GM19238 (cell line): Measurements from ENCODE around the gene ZNF830.
"Not testable (repeated sequence)": the region's sequence is repeated elsewhere in the genome, so short reads cannot be mapped to it uniquely, and the experiment has no call there.

ENCODE experiments used
- DNase-seq: peaks from one replicate; pipeline ENCODE4 v3.0.0; 2011; ENCODE audit warnings: low spot score; ENCODE audit not compliant: insufficient read length

Gene ZNF830

GRCh38 chr17:34961093-34961911 lies at the start of gene ZNF830, which contains the start of gene CCT6B:
ZNF830 (plus strand) TSS chr17:34961540; CDS start chr17:34961567, 27 bp downstream.
CCT6B (minus strand) TSS chr17:34961460; CDS start chr17:34961393, 67 bp downstream.
- DNase-seq: peak; percentile 85

GRCh38 chr17:34913001-34913400 lies 48.3 kb upstream of the ZNF830 start:
- no peak for DNase-seq

GRCh38 chr17:34916120-34916519 lies 45.2 kb upstream of the ZNF830 start:
- no peak for DNase-seq

- no peak for DNase-seq
Observed at GRCh38 chr17:34917381-34917780, 44.0 kb upstream of the ZNF830 start.

- no peak for DNase-seq
Observed at GRCh38 chr17:34920676-34921075, 40.7 kb upstream of the ZNF830 start.

GRCh38 chr17:34926661-34927060 lies 34.7 kb upstream of the ZNF830 start:
- no peak for DNase-seq

- no peak for DNase-seq
Observed at GRCh38 chr17:34930283-34930682, 31.1 kb upstream of the ZNF830 start.

- not testable (repeated sequence) for DNase-seq
Observed at GRCh38 chr17:34950780-34951179, 10.6 kb upstream of the ZNF830 start.

GRCh38 chr17:34958438-34958837 lies 2.9 kb upstream of the ZNF830 start:
- no peak for DNase-seq

- DNase-seq: no peak
Observed at GRCh38 chr17:34974179-34974578, 12.8 kb downstream of the ZNF830 start.

- no peak for DNase-seq
Observed at GRCh38 chr17:34974794-34975785, 13.8 kb downstream of the ZNF830 start.

- DNase-seq: no peak
Observed at GRCh38 chr17:34979153-34979552, 17.8 kb downstream of the ZNF830 start.

- no peak for DNase-seq
Observed at GRCh38 chr17:34979650-34980352, 18.5 kb downstream of the ZNF830 start.

GRCh38 chr17:34980353-34980680 lies 19.0 kb downstream of the ZNF830 start, which contains the start of gene LIG3:
LIG3 (plus strand) TSS chr17:34980512; CDS start chr17:34983006, 2,494 bp downstream.
- DNase-seq: peak; percentile 95

- DNase-seq: peak; percentile 86
Observed at GRCh38 chr17:34980681-34981537, 19.6 kb downstream of the ZNF830 start.

GRCh38 chr17:34981538-34982241 lies 20.4 kb downstream of the ZNF830 start:
- no peak for DNase-seq

- no peak for DNase-seq
Observed at GRCh38 chr17:34987232-34987631, 25.9 kb downstream of the ZNF830 start.

GRCh38 chr17:34988644-34989043 lies 27.3 kb downstream of the ZNF830 start:
- DNase-seq: no peak

- DNase-seq: no peak
Observed at GRCh38 chr17:34989473-34989872, 28.1 kb downstream of the ZNF830 start.

- DNase-seq: no peak
Observed at GRCh38 chr17:34990921-34991365, 29.6 kb downstream of the ZNF830 start.
